HepG2 (cell line): Measurements from ENCODE around the gene SYNJ2. TPM values are rescaled to one million over a fixed set of nuclear protein-coding genes. Genes with fewer than 3 reads are reported as not detected.
A peak's percentile ranks its signal among the peaks of the same experiment; 100 is the strongest.

Experiments used
- ATF7-NPFF ChIP-seq: sonication (generic); formaldehyde crosslinking; IDR thresholded peaks from 2 replicates; pipeline ENCODE4 v1.8.1; 2023; ENCODE audit warnings: mild to moderate bottlenecking, low read depth, missing genetic modification reagents, moderate library complexity
- FOXP4 ChIP-seq: sonication (generic); formaldehyde crosslinking; IDR thresholded peaks from 2 replicates; pipeline ENCODE4 v1.4.0; 2020; ENCODE audit warnings: missing genetic modification reagents
- ISX ChIP-seq: sonication (generic); formaldehyde crosslinking; conservative IDR thresholded peaks from 2 replicates; pipeline ENCODE4 v1.5.0; 2020; ENCODE audit warnings: missing genetic modification reagents
- MEIS2 ChIP-seq: sonication (generic); formaldehyde crosslinking; IDR thresholded peaks from 2 replicates; pipeline ENCODE4 v1.9.0; 2021; ENCODE audit warnings: mild to moderate bottlenecking, missing genetic modification reagents
- SAP130 ChIP-seq: IDR thresholded peaks from 2 replicates; pipeline ENCODE4 v1.6.1; 2016; ENCODE audit warnings: low read depth
- SOX13 ChIP-seq, 3 experiments: fragments of 450-650 bp in 1 of 3; sonication (generic) in 1 of 3; formaldehyde crosslinking in 1 of 3; IDR thresholded peaks in 2 of 3; conservative IDR thresholded peaks in 1 of 3; 2 replicates each; pipeline versions ENCODE4 v1.5.0 to v1.6.1; 2016 to 2020; ENCODE audit warnings: antibody characterized with exemption in 1 of 3, mild to moderate bottlenecking in 1 of 3, missing compliant biosample characterization in 1 of 3, missing genetic modification reagents in 1 of 3, moderate library complexity in 1 of 3
- SSRP1 ChIP-seq: IDR thresholded peaks from 2 replicates; pipeline ENCODE4 v1.6.1; 2016; ENCODE audit warnings: control low read depth
- XBP1 ChIP-seq: sonication (generic); formaldehyde crosslinking; IDR thresholded peaks from 2 replicates; pipeline ENCODE4 v1.5.0; 2020; ENCODE audit warnings: missing genetic modification reagents
- ZBTB37 ChIP-seq: sonication (generic); formaldehyde crosslinking; IDR thresholded peaks from 2 replicates; pipeline ENCODE4 v1.4.0; 2020; ENCODE audit warnings: mild to moderate bottlenecking, missing genetic modification reagents
- ZBTB46 ChIP-seq: sonication (generic); formaldehyde crosslinking; IDR thresholded peaks from 2 replicates; pipeline ENCODE4 v1.4.0; 2020; ENCODE audit warnings: mild to moderate bottlenecking, missing genetic modification reagents, borderline replicate concordance
- ZFP91 ChIP-seq: sonication (generic); formaldehyde crosslinking; IDR thresholded peaks from 2 replicates; pipeline ENCODE4 v1.9.0; 2022; ENCODE audit warnings: missing genetic modification reagents, mild to moderate bottlenecking, borderline replicate concordance
- ZFYVE20 ChIP-seq: sonication (generic); formaldehyde crosslinking; IDR thresholded peaks from 2 replicates; pipeline ENCODE4 v1.8.0; 2023; ENCODE audit warnings: low read depth, mild to moderate bottlenecking, moderate library complexity, missing genetic modification reagents, borderline replicate concordance
- ZGPAT ChIP-seq: IDR thresholded peaks from 2 replicates; pipeline ENCODE4 v1.6.1; 2016; ENCODE audit warnings: mild to moderate bottlenecking
- ZNF263 ChIP-seq: sonication (generic); formaldehyde crosslinking; IDR thresholded peaks from 2 replicates; pipeline ENCODE4 v1.4.0; 2020; ENCODE audit warnings: missing genetic modification reagents
- ZNF331 ChIP-seq: sonication (generic); formaldehyde crosslinking; IDR thresholded peaks from 2 replicates; pipeline ENCODE4 v1.4.0; 2020; ENCODE audit warnings: missing genetic modification reagents
- ZNF501 ChIP-seq: sonication (generic); formaldehyde crosslinking; IDR thresholded peaks from 2 replicates; pipeline ENCODE4 v1.5.1; 2020; ENCODE audit warnings: mild to moderate bottlenecking, moderate library complexity, missing genetic modification reagents
- ZNF746 ChIP-seq: sonication (generic); formaldehyde crosslinking; IDR thresholded peaks from 2 replicates; pipeline ENCODE4 v1.8.0; 2022; ENCODE audit warnings: mild to moderate bottlenecking, missing genetic modification reagents
- ZSCAN31 ChIP-seq: sonication (generic); formaldehyde crosslinking; IDR thresholded peaks from 2 replicates; pipeline ENCODE4 v1.5.0; 2020; ENCODE audit warnings: low read depth, mild to moderate bottlenecking, missing genetic modification reagents
- polyA plus RNA-seq, 8 experiments: library from polyadenylated mRNA; depleted of rRNA in 3 of 8; stranded (reverse) in 7 of 8; unstranded in 1 of 8; fragments of >200 nt; fragmentation: Illumina TruSeq in 4 of 8; extraction: Trizol in 4 of 8; gene quantifications; 2 replicates each; pipeline versions ENCODE4 v1.2.1 to v1.2.3, GENCODE V29; 2011 to 2016; ENCODE audit warnings: low read depth in 4 of 8, missing spikeins in 1 of 8, mixed read lengths in 1 of 8; ENCODE audit not compliant: insufficient read depth in 1 of 8
- total RNA-seq, 5 experiments: library from RNA; depleted of rRNA; stranded (reverse); fragments of >200 nt; fragmentation: Illumina TruSeq; extraction: Trizol; gene quantifications; 2 replicates each; pipeline ENCODE4 v1.2.3, GENCODE V29; 2016; ENCODE audit warnings: low read depth in 1 of 5

SYNJ2 gene
- total and polyA plus RNA-seq, 2 of the 13 experiments (the other 11 are each of a cell fraction or from before 2014, with no cell fraction given) = 39.1 to 57.6 TPM

- TF ChIP-seq ZFP91 (peak; percentile 58; the same call in 1 of the 2 replicates), MEIS2 (CRISPR knock-in tag) (peak; percentile 89), ZNF331 (CRISPR knock-in tag) (peak; percentile 45; the same call in 1 of the 2 replicates), ZBTB46 (no peak), ZNF746 (peak; percentile 40; the same call in 1 of the 2 replicates), ZNF263 (CRISPR knock-in tag) (peak; percentile 85), ATF7-NPFF (peak; percentile 64; the same call in 1 of the 2 replicates), ISX (CRISPR knock-in tag) (no peak), ZGPAT (CRISPR knock-in tag) (peak; percentile 86), SAP130 (CRISPR knock-in tag) (peak; percentile 93), ZBTB37 (CRISPR knock-in tag) (peak; percentile 67; the same call in 1 of the 2 replicates), SSRP1 (CRISPR knock-in tag) (no peak), FOXP4 (peak; percentile 67), ZFYVE20 (CRISPR knock-in tag) (no peak), SOX13 (IDR thresholded peaks at IDR 0.05) (peak; percentile 56), SOX13 (CRISPR knock-in tag; conservative IDR thresholded peaks at IDR 0.05 in 1 of 2, IDR thresholded peaks at IDR 0.05 in 1 of 2) (peak in 1 of 2 experiments; percentile 87; a peak in 3 of 4 replicates), ZNF501 (CRISPR knock-in tag) (peak; percentile 90), ZSCAN31 (CRISPR knock-in tag) (peak; percentile 47), XBP1 (0 out of 2 replicates have a peak, but pooled peaks have one; percentile 39)
Measured at GRCh38 chr6:157954150-157955117, 27.2 kb upstream of the SYNJ2 start (continued).
